Heart left ventricle (tissue), 13 donors: Measurements from ENCODE around the gene LYAR.

Experiments used
- POLR2A ChIP-seq, 2 donors: fragments of 450-650 bp; IDR thresholded peaks; one replicate each; pipeline ENCODE4 v1.6.1; 2017; ENCODE audit warnings: antibody characterized with exemption in 2 of 2, mild to moderate bottlenecking in 2 of 2, moderate library complexity in 2 of 2
- TF ChIP-seq, protein P1 (sequence below), 12 donors: fragments of 200-600 bp; sonication (generic) in 4 of 12; IDR thresholded peaks; one replicate each; pipeline versions ENCODE4 v1.5.0 to v1.8.0; 2018 to 2022; ENCODE audit warnings: antibody characterized with exemption in 12 of 12, mild to moderate bottlenecking in 5 of 12
- donor health status: ischemic (EF 13 %, LVEDD 7.1; RV severe dilation, severe dysfunction).
- donor health status: DM: no; HTN: yes; CAD: no.
- donor health status: DM: no; HTN: no; CAD: no.
- donor health status: ischemic (EF 25% LVEDD 6.9; RV normal size, moderate dysfunction).
- donor health status: ischemic (EF 25% LVEDD 5.7; RV mildly dilated, moderate dysfunction).
- donor health status: ischemic (EF 35%, LVEDD 5.7; RV mildly dilated, moderate dysfunction).
- donor health status: nonischemic (EF 11% LVEDD 7.7; RV severe dilation, severe dysfunction).
- donor health status: DM: yes; HTN: yes; CAD: no.
- donor health status: PGD.
- donor health status: ischemic (EF 29% LVEDD 5.4; RV normal size, mild dysfunction).
- donor health status: nonischemic (EF 23%, LVEDD 6.1; RV moderate dilation, normal function).

DNA sequence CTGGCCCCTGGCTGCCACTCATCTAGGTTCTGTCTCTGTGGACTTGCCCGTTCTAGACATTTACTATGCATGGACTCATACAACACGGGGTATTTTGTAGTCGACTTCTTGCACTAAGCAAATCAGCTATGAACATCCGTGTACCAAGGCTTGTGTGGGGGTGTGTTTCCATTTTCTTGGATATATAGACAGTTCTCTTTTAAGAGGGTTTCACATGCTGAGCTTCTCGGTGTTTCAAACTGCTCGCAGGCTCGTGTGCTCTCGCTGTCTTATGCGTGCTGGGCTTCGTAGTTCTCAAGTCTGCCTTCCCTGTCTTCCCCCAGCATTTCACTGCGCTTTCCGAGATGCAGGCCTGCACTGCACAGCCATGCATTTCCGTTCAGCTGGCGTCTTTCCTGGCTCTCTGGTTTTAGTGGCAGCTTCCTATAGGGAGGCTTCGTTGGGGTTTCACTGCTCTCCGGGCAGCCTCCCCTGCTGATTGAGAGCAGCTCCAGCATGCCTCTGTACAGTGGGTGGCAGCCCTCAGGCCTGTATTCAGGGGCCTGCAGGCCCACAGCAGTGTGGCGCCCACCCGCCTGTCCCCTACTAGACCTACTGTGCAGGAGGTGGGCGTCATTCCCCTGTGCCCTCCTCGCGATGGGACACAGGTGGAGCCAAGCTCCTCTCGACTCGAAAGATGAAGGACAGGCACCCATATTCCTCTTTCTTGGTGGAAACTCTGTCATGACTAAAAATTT, 27.7 kb upstream of the LYAR start:
- TF ChIP-seq, protein P1, sequence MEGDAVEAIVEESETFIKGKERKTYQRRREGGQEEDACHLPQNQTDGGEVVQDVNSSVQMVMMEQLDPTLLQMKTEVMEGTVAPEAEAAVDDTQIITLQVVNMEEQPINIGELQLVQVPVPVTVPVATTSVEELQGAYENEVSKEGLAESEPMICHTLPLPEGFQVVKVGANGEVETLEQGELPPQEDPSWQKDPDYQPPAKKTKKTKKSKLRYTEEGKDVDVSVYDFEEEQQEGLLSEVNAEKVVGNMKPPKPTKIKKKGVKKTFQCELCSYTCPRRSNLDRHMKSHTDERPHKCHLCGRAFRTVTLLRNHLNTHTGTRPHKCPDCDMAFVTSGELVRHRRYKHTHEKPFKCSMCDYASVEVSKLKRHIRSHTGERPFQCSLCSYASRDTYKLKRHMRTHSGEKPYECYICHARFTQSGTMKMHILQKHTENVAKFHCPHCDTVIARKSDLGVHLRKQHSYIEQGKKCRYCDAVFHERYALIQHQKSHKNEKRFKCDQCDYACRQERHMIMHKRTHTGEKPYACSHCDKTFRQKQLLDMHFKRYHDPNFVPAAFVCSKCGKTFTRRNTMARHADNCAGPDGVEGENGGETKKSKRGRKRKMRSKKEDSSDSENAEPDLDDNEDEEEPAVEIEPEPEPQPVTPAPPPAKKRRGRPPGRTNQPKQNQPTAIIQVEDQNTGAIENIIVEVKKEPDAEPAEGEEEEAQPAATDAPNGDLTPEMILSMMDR (IDR thresholded peaks at IDR 0.05): no peak
- TF ChIP-seq POLR2A (IDR thresholded peaks at IDR 0.05): no peak
